ENCODE data around the gene MYL10.

Gene MYL10

GRCh38 chr7:101594790-101595189 lies 34.3 kb downstream of the MYL10 start:
- Histone ChIP-seq H3K9me3 (ENCODE audit: control insufficient read depth in 5 of 5, low read length in 5 of 5) (no peaks in the 10 kb centered on the region), H3K4me1 (ENCODE audit: control insufficient read depth in 5 of 5, insufficient read depth in 5 of 5, low read length in 5 of 5) (peaks cover 0 to 7% (median 6%) of the 10 kb centered on the region in 5 donors), H3K9ac (ENCODE audit: low read length in 5 of 5) (no peak overlapping the region), H3K4me3 (ENCODE audit: low read depth in 1 of 5, low read length in 5 of 5) (no peak overlapping the region), H3K36me3 (ENCODE audit: control insufficient read depth in 5 of 5, insufficient read depth in 5 of 5, low read length in 5 of 5) (no peaks in the 10 kb centered on the region), H3K27me3 (ENCODE audit: control insufficient read depth in 5 of 5, insufficient read depth in 4 of 5, low read length in 5 of 5) (peaks cover 0 to 2% (median 0%) of the 10 kb centered on the region in 5 donors), H3K27ac (ENCODE audit: low read depth, low read length) (no peak overlapping the region)

- H3K9ac ChIP-seq (ENCODE audit: low read length in 5 of 5), result no peak overlapping the region
- no peaks in the 10 kb centered on the region for H3K36me3 ChIP-seq (ENCODE audit: control insufficient read depth in 5 of 5, insufficient read depth in 5 of 5, low read length in 5 of 5)
- H3K4me3 ChIP-seq (ENCODE audit: low read depth in 1 of 5, low read length in 5 of 5), result no peak overlapping the region
- H3K4me1 ChIP-seq (ENCODE audit: control insufficient read depth in 5 of 5, insufficient read depth in 5 of 5, low read length in 5 of 5), result peaks cover 0 to under 1% (median 0%) of the 10 kb centered on the region in 5 donors
- no peak overlapping the region for H3K27ac ChIP-seq (ENCODE audit: low read depth, low read length)
- H3K27me3 ChIP-seq (ENCODE audit: control insufficient read depth in 5 of 5, insufficient read depth in 4 of 5, low read length in 5 of 5), result peaks cover 0 to 2% (median 0%) of the 10 kb centered on the region in 5 donors
- H3K9me3 ChIP-seq (ENCODE audit: control insufficient read depth in 5 of 5, low read length in 5 of 5), result no peaks in the 10 kb centered on the region
Measured at GRCh38 chr7:101593556-101593955, 35.5 kb downstream of the MYL10 start.

DNA sequence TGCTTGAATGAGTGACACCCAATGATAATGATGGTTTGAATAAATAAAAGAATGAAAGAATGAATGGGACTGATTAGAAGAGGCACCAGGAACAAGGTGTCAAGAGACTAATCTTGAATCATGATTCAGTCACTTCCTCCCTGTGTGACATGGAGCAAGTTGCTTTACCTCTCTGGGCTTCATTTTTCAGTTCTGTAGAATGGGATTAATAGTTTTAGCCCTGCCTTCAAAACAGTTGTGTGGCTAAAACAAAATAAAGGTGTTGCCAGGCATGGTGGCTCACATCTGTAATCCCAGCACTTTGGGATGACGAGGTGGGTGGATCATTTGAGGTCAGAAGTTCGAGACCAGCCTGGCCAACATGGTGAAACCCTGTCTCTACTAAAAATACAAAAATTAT lies 37.6 kb downstream of the MYL10 start:
- H3K36me3 ChIP-seq (ENCODE audit: control insufficient read depth in 5 of 5, insufficient read depth in 5 of 5, low read length in 5 of 5), result no peaks in the 10 kb centered on the region
- H3K9me3 ChIP-seq (ENCODE audit: control insufficient read depth in 5 of 5, low read length in 5 of 5), result no peaks in the 10 kb centered on the region
- no peak overlapping the region for H3K27ac ChIP-seq (ENCODE audit: low read depth, low read length)
- no peaks in the 10 kb centered on the region for H3K4me1 ChIP-seq (ENCODE audit: control insufficient read depth in 5 of 5, insufficient read depth in 5 of 5, low read length in 5 of 5)
- H3K4me3 ChIP-seq (ENCODE audit: low read depth in 1 of 5, low read length in 5 of 5), result no peak overlapping the region
- H3K9ac ChIP-seq (ENCODE audit: low read length in 5 of 5), result no peak overlapping the region
- peaks cover 0 to 2% (median 0%) of the 10 kb centered on the region in 5 donors for H3K27me3 ChIP-seq (ENCODE audit: control insufficient read depth in 5 of 5, insufficient read depth in 4 of 5, low read length in 5 of 5)

GRCh38 chr7:101590663-101591435 lies 38.2 kb downstream of the MYL10 start:
- Histone ChIP-seq H3K27me3 (ENCODE audit: control insufficient read depth in 5 of 5, insufficient read depth in 4 of 5, low read length in 5 of 5) (peaks cover 0 to 2% (median 2%) of the 10 kb centered on the region in 5 donors), H3K4me1 (ENCODE audit: control insufficient read depth in 5 of 5, insufficient read depth in 5 of 5, low read length in 5 of 5) (no peaks in the 10 kb centered on the region), H3K4me3 (ENCODE audit: low read depth in 1 of 5, low read length in 5 of 5) (no peak overlapping the region), H3K9me3 (ENCODE audit: control insufficient read depth in 5 of 5, low read length in 5 of 5) (no peaks in the 10 kb centered on the region), H3K36me3 (ENCODE audit: control insufficient read depth in 5 of 5, insufficient read depth in 5 of 5, low read length in 5 of 5) (no peaks in the 10 kb centered on the region), H3K27ac (ENCODE audit: low read depth, low read length) (no peak overlapping the region), H3K9ac (ENCODE audit: low read length in 5 of 5) (no peak overlapping the region)

DNA sequence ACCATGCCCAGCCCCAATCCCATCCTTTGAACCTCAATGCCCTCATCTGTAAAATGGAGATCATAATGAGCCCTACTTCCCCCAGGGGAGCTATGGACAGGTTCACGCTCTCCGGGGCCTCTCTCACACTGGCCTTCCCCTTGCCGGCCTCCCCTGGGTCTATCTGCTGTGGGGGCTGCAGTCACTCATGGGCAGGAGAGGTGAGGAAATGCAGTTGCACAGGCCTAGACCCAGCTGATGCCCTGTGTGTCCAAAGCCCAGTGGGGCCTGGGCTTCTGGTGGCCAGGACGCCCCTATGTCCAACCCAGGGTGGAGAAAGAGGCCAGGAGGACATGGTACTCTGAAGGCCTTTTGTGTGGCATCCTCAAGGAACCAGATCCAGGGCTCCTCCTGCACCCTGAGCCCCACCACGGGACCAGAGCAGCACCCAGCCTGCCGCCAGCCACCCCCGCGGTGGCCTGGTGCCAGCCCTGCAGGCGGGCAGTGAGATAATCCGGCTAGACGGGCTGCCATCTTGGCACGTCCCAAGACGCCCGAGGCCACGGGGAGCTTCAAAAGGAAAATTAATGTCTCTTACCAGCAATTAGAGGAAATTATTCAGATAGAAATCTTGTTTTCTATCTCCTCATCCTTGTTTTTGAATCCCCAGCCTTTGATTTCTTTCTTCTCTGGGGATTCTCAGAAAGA lies 39.0 kb downstream of the MYL10 start:
- no peaks in the 10 kb centered on the region for H3K36me3 ChIP-seq (ENCODE audit: control insufficient read depth in 5 of 5, insufficient read depth in 5 of 5, low read length in 5 of 5)
- no peaks in the 10 kb centered on the region for H3K4me1 ChIP-seq (ENCODE audit: control insufficient read depth in 5 of 5, insufficient read depth in 5 of 5, low read length in 5 of 5)
- H3K27me3 ChIP-seq (ENCODE audit: control insufficient read depth in 5 of 5, insufficient read depth in 4 of 5, low read length in 5 of 5), result peaks cover 0 to 3% (median 2%) of the 10 kb centered on the region in 5 donors
- no peak overlapping the region for H3K27ac ChIP-seq (ENCODE audit: low read depth, low read length)
- H3K4me3 ChIP-seq (ENCODE audit: low read depth in 1 of 5, low read length in 5 of 5), result no peak overlapping the region
- H3K9me3 ChIP-seq (ENCODE audit: control insufficient read depth in 5 of 5, low read length in 5 of 5), result no peaks in the 10 kb centered on the region
- no peak overlapping the region for H3K9ac ChIP-seq (ENCODE audit: low read length in 5 of 5)

GRCh38 chr7:101589052-101589451 lies 40.0 kb downstream of the MYL10 start:
- no peaks in the 10 kb centered on the region for H3K4me1 ChIP-seq (ENCODE audit: control insufficient read depth in 5 of 5, insufficient read depth in 5 of 5, low read length in 5 of 5)
- H3K27ac ChIP-seq (ENCODE audit: low read depth, low read length), result no peak overlapping the region
- no peaks in the 10 kb centered on the region for H3K9me3 ChIP-seq (ENCODE audit: control insufficient read depth in 5 of 5, low read length in 5 of 5)
- H3K9ac ChIP-seq (ENCODE audit: low read length in 5 of 5), result no peak overlapping the region
- no peak overlapping the region for H3K4me3 ChIP-seq (ENCODE audit: low read depth in 1 of 5, low read length in 5 of 5)
- H3K27me3 ChIP-seq (ENCODE audit: control insufficient read depth in 5 of 5, insufficient read depth in 4 of 5, low read length in 5 of 5), result peaks cover 0 to 3% (median 2%) of the 10 kb centered on the region in 5 donors
- H3K36me3 ChIP-seq (ENCODE audit: control insufficient read depth in 5 of 5, insufficient read depth in 5 of 5, low read length in 5 of 5), result no peaks in the 10 kb centered on the region

- no peaks in the 10 kb centered on the region for H3K4me1 ChIP-seq (ENCODE audit: control insufficient read depth in 5 of 5, insufficient read depth in 5 of 5, low read length in 5 of 5)
- H3K9me3 ChIP-seq (ENCODE audit: control insufficient read depth in 5 of 5, low read length in 5 of 5), result peaks cover 0 to 4% (median 3%) of the 10 kb centered on the region in 5 donors
- no peak overlapping the region for H3K27ac ChIP-seq (ENCODE audit: low read depth, low read length)
Measured at GRCh38 chr7:101588131-101588935, 40.8 kb downstream of the MYL10 start.

DNA sequence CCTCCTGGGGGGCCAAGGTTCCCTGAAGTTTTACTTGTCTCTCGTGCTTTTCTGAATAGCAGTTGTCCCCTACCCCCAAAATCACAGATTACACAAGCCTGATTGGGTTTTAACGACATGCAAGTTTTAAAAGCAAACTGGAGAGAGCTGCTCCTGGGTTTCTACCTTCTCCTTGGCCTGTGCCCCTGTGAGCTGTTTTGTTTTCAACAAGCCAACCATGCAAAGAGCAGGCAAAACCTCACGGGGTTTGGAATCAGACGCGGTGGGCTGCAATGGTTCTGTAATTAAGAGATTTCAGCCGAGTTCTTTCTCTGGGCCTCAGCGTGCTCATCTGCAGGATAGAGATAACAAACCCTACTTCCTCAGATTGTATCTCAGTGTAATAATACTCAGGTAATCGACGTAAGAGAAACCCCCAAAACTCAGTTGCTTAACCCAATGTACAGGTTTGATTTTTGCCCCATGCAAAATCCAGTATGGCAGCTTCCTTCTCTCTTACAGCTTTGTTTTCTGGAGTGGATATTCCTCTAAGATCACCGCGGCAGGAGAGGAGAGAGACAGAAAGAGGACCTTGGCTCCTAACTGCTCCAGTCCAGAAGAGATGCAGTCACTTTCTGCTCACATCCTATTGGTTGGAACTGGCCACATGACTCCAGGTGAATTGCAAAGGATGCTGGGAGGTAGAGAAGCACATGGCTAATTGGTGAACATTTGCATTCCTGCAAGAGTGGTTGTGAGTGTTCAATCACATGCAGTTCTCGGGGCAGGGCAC lies 42.0 kb downstream of the MYL10 start:
- peaks cover 2 to 10% (median 6%) of the 10 kb centered on the region in 5 donors for H3K9me3 ChIP-seq (ENCODE audit: control insufficient read depth in 5 of 5, low read length in 5 of 5)
- H3K27me3 ChIP-seq (ENCODE audit: control insufficient read depth in 5 of 5, insufficient read depth in 4 of 5, low read length in 5 of 5), result peaks cover 0 to 6% (median 0%) of the 10 kb centered on the region in 5 donors
- H3K27ac ChIP-seq (ENCODE audit: low read depth, low read length), result no peak overlapping the region

More at GRCh38 chr7:101588131-101588935, 40.8 kb downstream of the MYL10 start:
- H3K36me3 ChIP-seq (ENCODE audit: control insufficient read depth in 5 of 5, insufficient read depth in 5 of 5, low read length in 5 of 5), result no peaks in the 10 kb centered on the region
- no peak overlapping the region for H3K4me3 ChIP-seq (ENCODE audit: low read depth in 1 of 5, low read length in 5 of 5)
- H3K9ac ChIP-seq (ENCODE audit: low read length in 5 of 5), result no peak overlapping the region
- peaks cover 0 to 3% (median 2%) of the 10 kb centered on the region in 5 donors for H3K27me3 ChIP-seq (ENCODE audit: control insufficient read depth in 5 of 5, insufficient read depth in 4 of 5, low read length in 5 of 5)

DNA sequence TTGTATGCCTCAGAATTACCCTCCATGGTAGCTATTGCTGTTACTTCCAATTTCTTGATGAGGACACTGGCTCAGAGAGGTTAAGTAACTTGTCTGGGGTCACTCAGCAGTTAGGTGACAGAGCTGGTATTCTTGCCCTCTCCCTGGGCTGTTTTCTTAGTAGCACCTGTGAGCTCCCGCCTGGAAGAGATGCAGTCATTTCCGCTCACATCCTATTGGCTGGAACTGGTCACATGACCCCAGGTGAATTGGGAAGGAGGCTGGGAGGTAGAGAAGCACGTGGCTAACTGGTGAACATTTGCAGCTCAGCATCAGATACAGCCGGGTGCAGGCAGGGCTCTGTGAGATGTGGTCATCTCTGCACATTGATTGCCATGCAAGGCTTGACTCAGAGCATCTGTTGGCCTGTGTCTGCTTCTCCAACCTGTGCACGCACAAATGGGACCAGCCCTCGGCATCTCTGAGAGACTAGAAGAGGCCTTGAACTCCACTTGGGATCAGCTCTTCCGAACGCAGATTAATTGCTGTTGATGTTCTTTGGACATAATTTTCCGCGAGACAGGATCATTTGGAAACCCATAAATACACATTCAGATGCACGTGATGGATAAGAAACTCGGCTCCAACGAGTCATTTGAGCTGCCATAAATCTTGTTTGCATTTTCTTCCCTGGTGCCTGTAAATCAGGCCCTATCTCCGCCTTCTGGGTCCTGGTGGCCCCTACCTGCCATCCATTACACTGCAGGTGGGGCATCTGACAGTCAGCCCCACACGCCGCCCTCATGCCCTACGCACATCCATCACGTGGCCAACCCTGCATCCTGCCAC lies 42.8 kb downstream of the MYL10 start:
- no peaks in the 10 kb centered on the region for H3K4me1 ChIP-seq (ENCODE audit: control insufficient read depth in 5 of 5, insufficient read depth in 5 of 5, low read length in 5 of 5)
- H3K27ac ChIP-seq (ENCODE audit: low read depth, low read length), result no peak overlapping the region
- H3K36me3 ChIP-seq (ENCODE audit: control insufficient read depth in 5 of 5, insufficient read depth in 5 of 5, low read length in 5 of 5), result no peaks in the 10 kb centered on the region
- peaks cover 2 to 10% (median 6%) of the 10 kb centered on the region in 5 donors for H3K9me3 ChIP-seq (ENCODE audit: control insufficient read depth in 5 of 5, low read length in 5 of 5)
- H3K4me3 ChIP-seq (ENCODE audit: low read depth in 1 of 5, low read length in 5 of 5), result no peak overlapping the region
- H3K9ac ChIP-seq (ENCODE audit: low read length in 5 of 5), result no peak overlapping the region
- H3K27me3 ChIP-seq (ENCODE audit: control insufficient read depth in 5 of 5, insufficient read depth in 4 of 5, low read length in 5 of 5), result peaks cover 0 to 6% (median 0%) of the 10 kb centered on the region in 5 donors

More for the DNA sequence above, 42.0 kb downstream of the MYL10 start:
- Histone ChIP-seq H3K9ac (ENCODE audit: low read length in 5 of 5) (no peak overlapping the region), H3K4me3 (ENCODE audit: low read depth in 1 of 5, low read length in 5 of 5) (no peak overlapping the region), H3K4me1 (ENCODE audit: control insufficient read depth in 5 of 5, insufficient read depth in 5 of 5, low read length in 5 of 5) (no peaks in the 10 kb centered on the region), H3K36me3 (ENCODE audit: control insufficient read depth in 5 of 5, insufficient read depth in 5 of 5, low read length in 5 of 5) (no peaks in the 10 kb centered on the region)
